Body of pancreas (tissue), 4 donors: ENCODE results near the gene NOC2L.

Experiments used
- CTCF ChIP-seq, 7 experiments: fragments of 450-650 bp in 4 of 7; fragments of 200-600 bp in 3 of 7; sonication (generic) in 3 of 7; IDR thresholded peaks; one replicate each; pipeline ENCODE4 v1.5.1; 2016 to 2019; ENCODE audit warnings: antibody characterized with exemption in 7 of 7
- POLR2A ChIP-seq, 3 donors: fragments of 450-650 bp; IDR thresholded peaks; one replicate each; pipeline ENCODE4 v1.6.1; 2016; ENCODE audit warnings: antibody characterized with exemption in 3 of 3, mild to moderate bottlenecking in 2 of 3

- TF ChIP-seq CTCF (IDR thresholded peaks at IDR 0.05) = no peak
- TF ChIP-seq POLR2A (IDR thresholded peaks at IDR 0.05) = no peak
Measured at GRCh38 chr1:952201-952600, 6.9 kb downstream of the NOC2L start.
